B cell (primary cell): ENCODE data around the gene SCNN1B. TPM values are rescaled to one million over a fixed set of nuclear protein-coding genes. Genes with fewer than 3 reads are reported as not detected.

Experiments
- ATAC-seq: fragments of 200-7000 bp; cut with Tn5 transposase; one replicate; pipeline ENCODE4 v1.10.0; 2021; ENCODE audit warnings: low read depth, mild to moderate bottlenecking, moderate number of reproducible peaks, moderate library complexity
- CTCF ChIA-PET: fragments of 350-600 bp; sonication (Branson Sonifier 250); formaldehyde crosslinking; loops from one replicate; lab custom pipeline; 2021; ENCODE audit warnings: antibody characterized with exemption, inconsistent platforms; lab: Charles Lee
- POLR2A ChIA-PET: fragments of 350-600 bp; sonication (Branson Sonifier 250); formaldehyde crosslinking; loops from one replicate; lab custom pipeline; 2021; ENCODE audit warnings: antibody characterized with exemption; lab: Charles Lee
- DNase-seq: peaks from one replicate; pipeline ENCODE4 v3.0.0; 2013
- H2AFZ ChIP-seq: 2 replicates; pipeline ENCODE4 v1.6.1; 2012; ENCODE audit warnings: mild to moderate bottlenecking, low read depth, low read length; ENCODE audit not compliant: insufficient read depth, poor library complexity, severe bottlenecking
- H3K27ac ChIP-seq, 2 donors: 1 replicate in 1 of 2; 2 replicates in 1 of 2; pipeline ENCODE4 v1.5.1; 2012 to 2013; ENCODE audit warnings: low read length in 2 of 2, mild to moderate bottlenecking in 2 of 2, moderate library complexity in 1 of 2
- H3K27me3 ChIP-seq, 4 experiments: fragments of 200-600 bp in 1 of 4; sonication (generic) in 1 of 4; replicated peaks in 1 of 4; 1 replicate in 2 of 4; 2 replicates in 2 of 4; pipeline versions ENCODE4 v1.6.1 to v1.7.0; 2013 to 2016; ENCODE audit warnings: low read length in 3 of 4, mild to moderate bottlenecking in 2 of 4, mixed read lengths in 1 of 4, moderate library complexity in 1 of 4; ENCODE audit not compliant: insufficient read depth in 4 of 4, control insufficient read depth in 3 of 4; ENCODE audit errors: control extremely low read depth in 1 of 4
- H3K36me3 ChIP-seq, 2 experiments: replicated peaks in 1 of 2; 1 replicate in 1 of 2; 2 replicates in 1 of 2; pipeline versions ENCODE4 v1.6.1 to v1.7.1; 2013; ENCODE audit warnings: low read length in 1 of 2; ENCODE audit not compliant: insufficient read depth in 2 of 2, control insufficient read depth in 1 of 2; ENCODE audit errors: control extremely low read depth in 1 of 2, extremely low read depth in 1 of 2
- H3K4me1 ChIP-seq, 2 donors: fragments of 200-600 bp in 1 of 2; sonication (generic) in 1 of 2; 1 replicate in 1 of 2; 2 replicates in 1 of 2; pipeline versions ENCODE4 v1.5.1 to v1.6.1; 2013 to 2017; ENCODE audit warnings: low read length in 2 of 2; ENCODE audit not compliant: control insufficient read depth in 2 of 2, insufficient read depth in 2 of 2
- H3K4me2 ChIP-seq: replicated peaks from 2 replicates; pipeline ENCODE3; 2012; ENCODE audit warnings: mild to moderate bottlenecking, low read depth, low read length; ENCODE audit not compliant: poor library complexity, severe bottlenecking
- H3K4me3 ChIP-seq, 5 experiments: fragments of 200-600 bp in 1 of 5; sonication (generic) in 1 of 5; 1 replicate in 3 of 5; 2 replicates in 2 of 5; pipeline versions ENCODE4 v1.5.1 to v1.7.0; 2011 to 2016; ENCODE audit warnings: low read length in 4 of 5, mild to moderate bottlenecking in 4 of 5, low read depth in 2 of 5, control low read depth in 1 of 5, moderate library complexity in 1 of 5; ENCODE audit not compliant: insufficient read depth in 1 of 5; ENCODE audit errors: control extremely low read depth in 1 of 5, extremely low read depth in 1 of 5
- H3K79me2 ChIP-seq: fragments of 200-600 bp; sonication (generic); one replicate; pipeline ENCODE4 v1.6.0; 2016; ENCODE audit warnings: low read length; ENCODE audit not compliant: control insufficient read depth, insufficient read depth
- H3K9ac ChIP-seq: fragments of 200-600 bp; sonication (generic); 2 replicates; pipeline ENCODE4 v1.6.1; 2017; ENCODE audit warnings: mild to moderate bottlenecking, low read length, moderate library complexity
- H3K9me3 ChIP-seq, 3 donors: one replicate each; pipeline versions ENCODE4 v1.6.1 to v1.7.1; 2013; ENCODE audit warnings: low read length in 2 of 3; ENCODE audit not compliant: control insufficient read depth in 2 of 3, insufficient read depth in 1 of 3; ENCODE audit errors: control extremely low read depth in 1 of 3
- H4K20me1 ChIP-seq: 2 replicates; pipeline ENCODE4 v1.6.0; 2012; ENCODE audit warnings: mild to moderate bottlenecking, low read length; ENCODE audit not compliant: insufficient read depth, control insufficient read depth, poor library complexity, severe bottlenecking
- H3K27ac Mint-ChIP-seq: one replicate; pipeline ENCODE4 v1.8.0; 2021; ENCODE audit warnings: mixed read lengths
- H3K27me3 Mint-ChIP-seq: one replicate; pipeline ENCODE4 v1.8.0; 2021; ENCODE audit warnings: mixed read lengths
- H3K4me1 Mint-ChIP-seq: one replicate; pipeline ENCODE4 v1.8.0; 2021; ENCODE audit warnings: mixed read lengths
- H3K4me3 Mint-ChIP-seq: one replicate; pipeline ENCODE4 v1.8.0; 2021; ENCODE audit warnings: mixed read lengths
- H3K9me3 Mint-ChIP-seq: one replicate; pipeline ENCODE4 v1.8.0; 2022; ENCODE audit warnings: mixed read lengths; ENCODE audit not compliant: insufficient read depth
- EZH2 ChIP-seq: IDR thresholded peaks from 2 replicates; pipeline ENCODE4 v1.6.1; 2012; ENCODE audit warnings: borderline replicate concordance, low read depth, mild to moderate bottlenecking, moderate library complexity, low read length; ENCODE audit not compliant: insufficient read depth, poor library complexity, severe bottlenecking
- WGBS: methylation state at CpG from one replicate; pipeline ENCODE4 v1.1.5; 2013; ENCODE audit warnings: missing lambda C conversion rate; ENCODE audit not compliant: insufficient coverage; 5-methylcytosine and 5-hydroxymethylcytosine counted together
- intact Hi-C: fragments of 100-400 bp; cut with micrococcal nuclease; formaldehyde crosslinking; loops from one replicate; pipeline ENCODE4 v1.10.0; 2022
- polyA plus RNA-seq: library from polyadenylated mRNA; depleted of rRNA; stranded (reverse); fragments of >200 nt; gene quantifications from 2 replicates; pipeline ENCODE4 v1.2.3, GENCODE V29; 2012
- total RNA-seq, 2 donors: library from RNA; stranded (reverse); fragments of 120-200 nt in 1 of 2; gene quantifications; 1 replicate in 1 of 2; 2 replicates in 1 of 2; pipeline versions ENCODE4 v1.2.3 to v1.2.4, GENCODE V29; 2013 to 2022
- TF ChIP-seq, protein P1 (sequence below): fragments of 200-600 bp; IDR thresholded peaks from one replicate; pipeline ENCODE4 v1.8.0; 2022; ENCODE audit warnings: antibody characterized with exemption, mild to moderate bottlenecking

Gene SCNN1B
- total and polyA plus RNA-seq, 2 donors (not counting 1 experiment from before 2014, with no cell fraction given): 0.30 TPM; not detected in 1

DNA sequence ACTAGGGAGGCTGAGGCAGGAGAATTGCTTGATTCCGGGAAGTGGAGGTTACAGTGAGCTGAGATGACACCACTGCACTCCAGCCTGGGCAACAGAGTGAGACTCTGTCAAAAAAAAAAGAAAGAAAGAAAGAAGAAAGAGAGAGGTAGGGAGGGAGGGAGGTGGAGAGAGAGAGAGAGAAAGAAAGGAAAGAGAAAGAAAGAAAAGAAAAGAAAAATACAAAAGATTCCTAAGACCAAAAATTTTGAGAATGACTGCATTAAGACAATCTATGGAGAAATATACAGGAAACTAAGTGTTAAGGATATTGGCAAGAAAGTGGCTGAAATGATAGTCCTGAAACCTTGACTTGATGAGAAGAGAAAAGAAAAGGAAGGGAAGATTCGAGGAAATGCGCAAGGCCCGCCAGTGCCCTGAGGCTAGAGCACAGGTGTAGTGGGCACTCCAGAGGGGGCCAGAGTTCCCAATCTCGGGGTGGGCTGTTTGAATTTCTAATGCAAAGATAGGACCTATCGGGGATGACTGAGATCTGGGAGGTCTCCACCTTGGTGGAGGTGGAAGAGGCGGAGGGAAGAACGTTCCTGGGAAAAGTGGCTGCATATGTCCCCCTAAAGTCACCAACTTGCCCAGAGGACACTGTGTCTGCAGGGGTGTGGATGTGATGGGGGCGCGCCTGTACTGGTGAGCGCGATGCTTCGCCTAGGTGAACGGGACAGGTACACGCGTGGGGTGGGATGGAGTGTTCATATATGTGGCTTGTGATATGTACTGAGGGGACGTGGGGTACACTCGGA, 654 bp upstream of the SCNN1B start:
- ChIA-PET POLR2A (no interaction called here), CTCF (no interaction called here)
- Histone ChIP-seq H3K9me3 (peaks cover 0 to 3% (median 0%) of the 10 kb centered on the region in 3 donors), H3K4me3 (no peak overlapping the region), H3K27me3 (peaks cover 0 to 16% (median 4%) of the 10 kb centered on the region in 4 experiments), H3K27ac (no peak overlapping the region), H2AFZ (no peak overlapping the region), H3K79me2 (no peaks in the 10 kb centered on the region), H3K4me2 (no peak overlapping the region), H3K36me3 (no peaks in the 10 kb centered on the region), H3K4me1 (peaks cover 3% of the 10 kb centered on the region in 2 donors), H4K20me1 (no peaks in the 10 kb centered on the region), H3K9ac (no peak overlapping the region)
- Mint-ChIP-seq H3K4me3 (peak overlapping the region; percentile 21), H3K9me3 (no peaks in the 10 kb centered on the region), H3K27me3 (peaks cover 41% of the 10 kb centered on the region), H3K27ac (no peak overlapping the region), H3K4me1 (peaks cover 8% of the 10 kb centered on the region)
- intact Hi-C loops: no loop called here
- ATAC-seq: no peak
- DNase-seq: no peak
- WGBS: 20% methylated on average over 15 of the region's 18 CpGs
- TF ChIP-seq, protein P1, sequence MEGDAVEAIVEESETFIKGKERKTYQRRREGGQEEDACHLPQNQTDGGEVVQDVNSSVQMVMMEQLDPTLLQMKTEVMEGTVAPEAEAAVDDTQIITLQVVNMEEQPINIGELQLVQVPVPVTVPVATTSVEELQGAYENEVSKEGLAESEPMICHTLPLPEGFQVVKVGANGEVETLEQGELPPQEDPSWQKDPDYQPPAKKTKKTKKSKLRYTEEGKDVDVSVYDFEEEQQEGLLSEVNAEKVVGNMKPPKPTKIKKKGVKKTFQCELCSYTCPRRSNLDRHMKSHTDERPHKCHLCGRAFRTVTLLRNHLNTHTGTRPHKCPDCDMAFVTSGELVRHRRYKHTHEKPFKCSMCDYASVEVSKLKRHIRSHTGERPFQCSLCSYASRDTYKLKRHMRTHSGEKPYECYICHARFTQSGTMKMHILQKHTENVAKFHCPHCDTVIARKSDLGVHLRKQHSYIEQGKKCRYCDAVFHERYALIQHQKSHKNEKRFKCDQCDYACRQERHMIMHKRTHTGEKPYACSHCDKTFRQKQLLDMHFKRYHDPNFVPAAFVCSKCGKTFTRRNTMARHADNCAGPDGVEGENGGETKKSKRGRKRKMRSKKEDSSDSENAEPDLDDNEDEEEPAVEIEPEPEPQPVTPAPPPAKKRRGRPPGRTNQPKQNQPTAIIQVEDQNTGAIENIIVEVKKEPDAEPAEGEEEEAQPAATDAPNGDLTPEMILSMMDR: no peak
- no peak for TF ChIP-seq EZH2

DNA sequence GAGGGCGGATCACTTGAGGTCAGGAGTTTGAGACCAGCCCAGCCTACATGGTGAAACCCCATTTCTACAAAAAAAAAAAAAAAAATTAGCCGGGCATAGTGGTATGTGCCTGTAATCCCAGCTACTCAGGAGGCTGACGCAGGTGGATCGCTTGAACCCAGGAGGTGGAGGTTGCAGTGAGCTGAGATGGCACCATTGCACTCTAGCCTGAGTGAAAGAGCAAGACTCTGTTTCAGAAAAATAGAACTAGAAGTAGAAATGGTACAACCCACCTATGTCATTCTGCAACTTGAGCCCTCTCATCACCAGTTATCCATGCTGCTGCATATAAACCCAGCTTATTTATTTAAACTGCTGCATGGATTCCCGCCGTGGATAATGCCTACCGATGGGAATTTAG, 1.6 kb downstream of the SCNN1B start:
- H3K4me1 ChIP-seq: peaks cover 3% of the 10 kb centered on the region in 2 donors
- H3K4me3 ChIP-seq: no peak overlapping the region
- H3K27me3 ChIP-seq: peaks cover 0 to 16% (median 4%) of the 10 kb centered on the region in 4 experiments
- no peaks in the 10 kb centered on the region for H3K9me3 ChIP-seq
- no peak overlapping the region for H3K27ac Mint-ChIP-seq
- no peaks in the 10 kb centered on the region for H3K79me2 ChIP-seq
- CTCF ChIA-PET: interaction anchor here (1.6 kb wide), 1 partner anchor 131 kb away, joined by 4 read pairs; no protein-coding TSS in a partner anchor
- POLR2A ChIA-PET: no interaction called here
- 80% methylated on average over 2 of the region's 7 CpGs for WGBS
- ATAC-seq: no peak
- TF ChIP-seq, protein P1: no peak
- no peak for TF ChIP-seq EZH2
- no peaks in the 10 kb centered on the region for H3K9me3 Mint-ChIP-seq
- H3K4me1 Mint-ChIP-seq: peaks cover 8% of the 10 kb centered on the region
- H3K4me2 ChIP-seq: no peak overlapping the region
- no peak overlapping the region for H3K4me3 Mint-ChIP-seq
- peaks cover 28% of the 10 kb centered on the region for H3K27me3 Mint-ChIP-seq
- no peaks in the 10 kb centered on the region for H3K36me3 ChIP-seq
- no peak overlapping the region for H3K27ac ChIP-seq
- no peak overlapping the region for H3K9ac ChIP-seq
- H4K20me1 ChIP-seq: no peaks in the 10 kb centered on the region
- no peak overlapping the region for H2AFZ ChIP-seq
- intact Hi-C loops: no loop called here
- no peak for DNase-seq
